ENCODE measurements around the gene REG4. TPM values are rescaled to one million over a fixed set of nuclear protein-coding genes. Genes with fewer than 3 reads are reported as not detected.

Gene REG4
- polyA plus RNA-seq, 1 of the 3 experiments (the other 2 are of a cell fraction), result not detected

DNA sequence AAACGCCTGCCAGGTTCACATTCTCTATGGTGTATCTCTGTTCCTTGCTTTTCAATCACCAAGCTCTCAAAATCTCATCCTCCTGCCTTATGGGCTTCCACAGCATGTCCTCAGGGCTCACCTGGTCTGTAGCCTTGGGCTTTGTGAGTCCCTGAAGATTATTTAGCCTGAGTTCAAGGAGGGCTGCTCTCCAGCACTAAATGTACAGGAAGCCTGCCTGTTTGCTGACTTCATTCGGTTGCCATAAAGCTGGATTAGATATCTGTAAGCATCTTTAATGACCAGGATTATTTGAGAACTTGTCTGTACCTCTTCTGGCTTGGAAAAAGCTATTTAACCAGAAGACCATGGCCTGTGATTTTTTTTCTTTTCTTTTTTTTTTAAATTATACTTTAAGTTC lies 6.9 kb upstream of the REG4 start (continued):
- TF ChIP-seq, protein P1, sequence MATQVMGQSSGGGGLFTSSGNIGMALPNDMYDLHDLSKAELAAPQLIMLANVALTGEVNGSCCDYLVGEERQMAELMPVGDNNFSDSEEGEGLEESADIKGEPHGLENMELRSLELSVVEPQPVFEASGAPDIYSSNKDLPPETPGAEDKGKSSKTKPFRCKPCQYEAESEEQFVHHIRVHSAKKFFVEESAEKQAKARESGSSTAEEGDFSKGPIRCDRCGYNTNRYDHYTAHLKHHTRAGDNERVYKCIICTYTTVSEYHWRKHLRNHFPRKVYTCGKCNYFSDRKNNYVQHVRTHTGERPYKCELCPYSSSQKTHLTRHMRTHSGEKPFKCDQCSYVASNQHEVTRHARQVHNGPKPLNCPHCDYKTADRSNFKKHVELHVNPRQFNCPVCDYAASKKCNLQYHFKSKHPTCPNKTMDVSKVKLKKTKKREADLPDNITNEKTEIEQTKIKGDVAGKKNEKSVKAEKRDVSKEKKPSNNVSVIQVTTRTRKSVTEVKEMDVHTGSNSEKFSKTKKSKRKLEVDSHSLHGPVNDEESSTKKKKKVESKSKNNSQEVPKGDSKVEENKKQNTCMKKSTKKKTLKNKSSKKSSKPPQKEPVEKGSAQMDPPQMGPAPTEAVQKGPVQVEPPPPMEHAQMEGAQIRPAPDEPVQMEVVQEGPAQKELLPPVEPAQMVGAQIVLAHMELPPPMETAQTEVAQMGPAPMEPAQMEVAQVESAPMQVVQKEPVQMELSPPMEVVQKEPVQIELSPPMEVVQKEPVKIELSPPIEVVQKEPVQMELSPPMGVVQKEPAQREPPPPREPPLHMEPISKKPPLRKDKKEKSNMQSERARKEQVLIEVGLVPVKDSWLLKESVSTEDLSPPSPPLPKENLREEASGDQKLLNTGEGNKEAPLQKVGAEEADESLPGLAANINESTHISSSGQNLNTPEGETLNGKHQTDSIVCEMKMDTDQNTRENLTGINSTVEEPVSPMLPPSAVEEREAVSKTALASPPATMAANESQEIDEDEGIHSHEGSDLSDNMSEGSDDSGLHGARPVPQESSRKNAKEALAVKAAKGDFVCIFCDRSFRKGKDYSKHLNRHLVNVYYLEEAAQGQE (IDR thresholded peaks at IDR 0.05; ENCODE audit: low read depth, low read length), result no peak
- TF ChIP-seq SIN3A (IDR thresholded peaks at IDR 0.05; ENCODE audit: borderline replicate concordance, low read depth, low read length) (no peak), POLR2AphosphoS5 (IDR thresholded peaks at IDR 0.05; ENCODE audit: low read depth, low read length) (no peak), ELF1 (IDR thresholded peaks at IDR 0.05) (no peak), RAD21 (IDR thresholded peaks at IDR 0.05; ENCODE audit: low read length) (no peak), TEAD4 (IDR thresholded peaks at IDR 0.05; ENCODE audit: borderline replicate concordance, insufficient read depth) (no peak), RXRA (IDR thresholded peaks at IDR 0.05; ENCODE audit: borderline replicate concordance, low read depth) (no peak), FOXJ3 (CRISPR knock-in tag; IDR thresholded peaks at IDR 0.05) (no peak)
- TF ChIP-seq, protein P2, sequence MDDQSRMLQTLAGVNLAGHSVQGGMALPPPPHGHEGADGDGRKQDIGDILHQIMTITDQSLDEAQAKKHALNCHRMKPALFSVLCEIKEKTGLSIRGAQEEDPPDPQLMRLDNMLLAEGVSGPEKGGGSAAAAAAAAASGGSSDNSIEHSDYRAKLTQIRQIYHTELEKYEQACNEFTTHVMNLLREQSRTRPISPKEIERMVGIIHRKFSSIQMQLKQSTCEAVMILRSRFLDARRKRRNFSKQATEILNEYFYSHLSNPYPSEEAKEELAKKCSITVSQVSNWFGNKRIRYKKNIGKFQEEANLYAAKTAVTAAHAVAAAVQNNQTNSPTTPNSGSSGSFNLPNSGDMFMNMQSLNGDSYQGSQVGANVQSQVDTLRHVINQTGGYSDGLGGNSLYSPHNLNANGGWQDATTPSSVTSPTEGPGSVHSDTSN (IDR thresholded peaks at IDR 0.05), result no peak
- TF ChIP-seq, protein P3, sequence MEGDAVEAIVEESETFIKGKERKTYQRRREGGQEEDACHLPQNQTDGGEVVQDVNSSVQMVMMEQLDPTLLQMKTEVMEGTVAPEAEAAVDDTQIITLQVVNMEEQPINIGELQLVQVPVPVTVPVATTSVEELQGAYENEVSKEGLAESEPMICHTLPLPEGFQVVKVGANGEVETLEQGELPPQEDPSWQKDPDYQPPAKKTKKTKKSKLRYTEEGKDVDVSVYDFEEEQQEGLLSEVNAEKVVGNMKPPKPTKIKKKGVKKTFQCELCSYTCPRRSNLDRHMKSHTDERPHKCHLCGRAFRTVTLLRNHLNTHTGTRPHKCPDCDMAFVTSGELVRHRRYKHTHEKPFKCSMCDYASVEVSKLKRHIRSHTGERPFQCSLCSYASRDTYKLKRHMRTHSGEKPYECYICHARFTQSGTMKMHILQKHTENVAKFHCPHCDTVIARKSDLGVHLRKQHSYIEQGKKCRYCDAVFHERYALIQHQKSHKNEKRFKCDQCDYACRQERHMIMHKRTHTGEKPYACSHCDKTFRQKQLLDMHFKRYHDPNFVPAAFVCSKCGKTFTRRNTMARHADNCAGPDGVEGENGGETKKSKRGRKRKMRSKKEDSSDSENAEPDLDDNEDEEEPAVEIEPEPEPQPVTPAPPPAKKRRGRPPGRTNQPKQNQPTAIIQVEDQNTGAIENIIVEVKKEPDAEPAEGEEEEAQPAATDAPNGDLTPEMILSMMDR (IDR thresholded peaks at IDR 0.05), result no peak
- TF ChIP-seq, protein P4, sequence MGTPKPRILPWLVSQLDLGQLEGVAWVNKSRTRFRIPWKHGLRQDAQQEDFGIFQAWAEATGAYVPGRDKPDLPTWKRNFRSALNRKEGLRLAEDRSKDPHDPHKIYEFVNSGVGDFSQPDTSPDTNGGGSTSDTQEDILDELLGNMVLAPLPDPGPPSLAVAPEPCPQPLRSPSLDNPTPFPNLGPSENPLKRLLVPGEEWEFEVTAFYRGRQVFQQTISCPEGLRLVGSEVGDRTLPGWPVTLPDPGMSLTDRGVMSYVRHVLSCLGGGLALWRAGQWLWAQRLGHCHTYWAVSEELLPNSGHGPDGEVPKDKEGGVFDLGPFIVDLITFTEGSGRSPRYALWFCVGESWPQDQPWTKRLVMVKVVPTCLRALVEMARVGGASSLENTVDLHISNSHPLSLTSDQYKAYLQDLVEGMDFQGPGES (IDR thresholded peaks at IDR 0.05; ENCODE audit: low read depth, low read length), result no peak

DNA sequence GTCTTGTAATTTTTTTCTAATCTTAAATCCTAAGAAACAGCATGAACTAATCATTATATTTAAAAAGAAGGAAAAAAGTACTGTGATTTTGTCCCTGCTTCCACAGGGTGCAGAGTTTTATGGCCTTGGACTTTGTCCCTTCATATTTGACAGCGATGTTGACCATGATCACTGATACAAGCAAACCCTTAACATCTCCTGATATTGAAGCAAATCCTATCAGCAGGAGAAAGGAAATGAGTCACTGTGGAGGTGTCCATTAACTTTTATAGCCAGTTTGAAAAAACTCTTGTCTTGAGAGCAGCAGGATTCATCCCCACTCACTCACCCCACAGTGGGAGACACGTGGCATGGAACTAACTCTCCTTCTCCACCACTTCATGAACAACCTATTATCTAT lies 5.1 kb upstream of the REG4 start:
- Histone ChIP-seq H3K79me2 (ENCODE audit: insufficient read depth) (no peaks in the 10 kb centered on the region), H2AFZ (ENCODE audit: low read depth) (no peak overlapping the region; the same call in 1 of the 2 replicates), H3K9me3 (no peaks in the 10 kb centered on the region), H3K4me1 (ENCODE audit: control insufficient read depth in 1 of 2, insufficient read depth in 2 of 2, low read depth in 1 of 2, low read length in 1 of 2) (0 out of 4 replicates have a peak, but pooled peaks cover 0 to 6% of the 10 kb centered on the region in 2 experiments), H3K9ac (no peak overlapping the region), H3K4me3 (ENCODE audit: low read depth in 2 of 2, low read length in 1 of 2) (no peak overlapping the region), H4K20me1 (ENCODE audit: insufficient read depth) (no peaks in the 10 kb centered on the region), H3K36me3 (replicated peaks in 1 of 2; ENCODE audit: control insufficient read depth in 1 of 2, insufficient read depth in 2 of 2, low read length in 1 of 2) (no peaks in the 10 kb centered on the region), H3K27ac (ENCODE audit: low read depth in 2 of 2, low read length in 1 of 2) (no peak overlapping the region), H3K9me2 (no peaks in the 10 kb centered on the region), H3F3A (replicated peaks; ENCODE audit: insufficient read depth) (no peaks in the 10 kb centered on the region), H3K4me2 (no peak overlapping the region), H3K27me3 (ENCODE audit: insufficient read depth) (no peaks in the 10 kb centered on the region)
- 47% methylated on average over 2 of the region's 2 CpGs for WGBS (ENCODE audit: low lambda C conversion rate)
- no peak for TF ChIP-seq GATA2 (CRISPR knock-in tag; IDR thresholded peaks at IDR 0.05)
- 0 out of 2 replicates have a peak, but pooled peaks have one; percentile 13 for TF ChIP-seq TCF12 (IDR thresholded peaks at IDR 0.05)
- no peak for DNase-seq
- CTCF ChIA-PET, result interaction anchor here (1.5 to 3.3 kb wide), 3 partner anchors 8 to 10 kb away, joined by 3 to 23 read pairs (median 13); no protein-coding TSS in a partner anchor
- POLR2A ChIA-PET, result no interaction called here

Data from SK-N-SH (cell line).